Esophagus muscularis mucosa (tissue), 4 donors: ENCODE results near the gene CHPF2.

Experiments used
- CTCF ChIP-seq, 3 experiments: fragments of 200-600 bp in 2 of 3; fragments of 450-650 bp in 1 of 3; sonication (generic) in 2 of 3; IDR thresholded peaks; one replicate each; pipeline ENCODE4 v1.5.1; 2017 to 2019; ENCODE audit warnings: antibody characterized with exemption in 3 of 3, mild to moderate bottlenecking in 2 of 3, moderate library complexity in 1 of 3
- EP300 ChIP-seq: sonication (generic); formaldehyde crosslinking; IDR thresholded peaks from one replicate; pipeline ENCODE4 v1.6.1; 2017; ENCODE audit warnings: antibody characterized with exemption
- POLR2A ChIP-seq: fragments of 450-650 bp; IDR thresholded peaks from one replicate; pipeline ENCODE4 v1.6.1; 2017; ENCODE audit warnings: antibody characterized with exemption, moderate library complexity, mild to moderate bottlenecking, low read depth
- POLR2AphosphoS5 ChIP-seq, 2 donors: sonication (generic); formaldehyde crosslinking; IDR thresholded peaks; one replicate each; pipeline ENCODE4 v1.6.1; 2017; ENCODE audit warnings: antibody characterized with exemption in 2 of 2

GRCh38 chr7:151233804-151234203, 1.5 kb downstream of the CHPF2 start:
- TF ChIP-seq CTCF (IDR thresholded peaks at IDR 0.05) (no peak), POLR2A (no peak), POLR2AphosphoS5 (IDR thresholded peaks at IDR 0.05) (no peak), EP300 (no peak)
